C4-2B (cell line): Measurements from ENCODE around the gene CAMKK1.

Source experiments
- H3K27ac ChIP-seq: fragments of 450-650 bp; 2 replicates; pipeline ENCODE4 v1.5.1; 2017
- ZFX ChIP-seq: fragments of 450-650 bp; IDR thresholded peaks from 2 replicates; pipeline ENCODE4 v1.6.1; 2017
- TF ChIP-seq, protein P1 (sequence below): fragments of 450-650 bp; conservative IDR thresholded peaks from 2 replicates; pipeline ENCODE4 v1.5.1; 2017; ENCODE audit warnings: mild to moderate bottlenecking

CAMKK1 gene

GRCh38 chr17:3882276-3882675 is 10.6 kb downstream of the CAMKK1 start:
- no peak overlapping the region for H3K27ac ChIP-seq
- TF ChIP-seq ZFX: no peak
- TF ChIP-seq, protein P1, sequence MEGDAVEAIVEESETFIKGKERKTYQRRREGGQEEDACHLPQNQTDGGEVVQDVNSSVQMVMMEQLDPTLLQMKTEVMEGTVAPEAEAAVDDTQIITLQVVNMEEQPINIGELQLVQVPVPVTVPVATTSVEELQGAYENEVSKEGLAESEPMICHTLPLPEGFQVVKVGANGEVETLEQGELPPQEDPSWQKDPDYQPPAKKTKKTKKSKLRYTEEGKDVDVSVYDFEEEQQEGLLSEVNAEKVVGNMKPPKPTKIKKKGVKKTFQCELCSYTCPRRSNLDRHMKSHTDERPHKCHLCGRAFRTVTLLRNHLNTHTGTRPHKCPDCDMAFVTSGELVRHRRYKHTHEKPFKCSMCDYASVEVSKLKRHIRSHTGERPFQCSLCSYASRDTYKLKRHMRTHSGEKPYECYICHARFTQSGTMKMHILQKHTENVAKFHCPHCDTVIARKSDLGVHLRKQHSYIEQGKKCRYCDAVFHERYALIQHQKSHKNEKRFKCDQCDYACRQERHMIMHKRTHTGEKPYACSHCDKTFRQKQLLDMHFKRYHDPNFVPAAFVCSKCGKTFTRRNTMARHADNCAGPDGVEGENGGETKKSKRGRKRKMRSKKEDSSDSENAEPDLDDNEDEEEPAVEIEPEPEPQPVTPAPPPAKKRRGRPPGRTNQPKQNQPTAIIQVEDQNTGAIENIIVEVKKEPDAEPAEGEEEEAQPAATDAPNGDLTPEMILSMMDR: no peak

DNA sequence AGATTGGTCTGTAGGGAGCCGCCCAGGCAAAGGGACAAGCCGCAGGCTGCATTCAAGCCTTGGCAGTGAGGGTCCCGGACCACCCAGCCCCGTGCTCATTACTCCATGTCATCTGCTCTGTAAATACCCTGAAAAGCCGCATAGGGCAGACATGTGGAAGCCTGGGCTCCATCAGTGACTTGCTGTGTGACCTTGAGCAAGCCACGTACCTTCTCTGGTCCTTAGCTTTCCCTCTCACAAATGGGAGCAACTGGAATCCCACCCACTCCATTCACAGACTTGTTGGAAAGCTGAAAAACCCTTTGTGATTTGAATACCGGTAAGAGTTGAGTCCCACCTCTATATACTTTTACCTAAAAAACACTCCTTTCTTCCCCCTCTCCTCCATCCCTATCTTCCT is 11.9 kb downstream of the CAMKK1 start:
- TF ChIP-seq, protein P1: no peak
- no peak for TF ChIP-seq ZFX
- no peak overlapping the region for H3K27ac ChIP-seq

- no peak for TF ChIP-seq ZFX
- TF ChIP-seq, protein P1: no peak
- no peak overlapping the region for H3K27ac ChIP-seq
Measured at GRCh38 chr17:3879591-3880417, 13.0 kb downstream of the CAMKK1 start.

DNA sequence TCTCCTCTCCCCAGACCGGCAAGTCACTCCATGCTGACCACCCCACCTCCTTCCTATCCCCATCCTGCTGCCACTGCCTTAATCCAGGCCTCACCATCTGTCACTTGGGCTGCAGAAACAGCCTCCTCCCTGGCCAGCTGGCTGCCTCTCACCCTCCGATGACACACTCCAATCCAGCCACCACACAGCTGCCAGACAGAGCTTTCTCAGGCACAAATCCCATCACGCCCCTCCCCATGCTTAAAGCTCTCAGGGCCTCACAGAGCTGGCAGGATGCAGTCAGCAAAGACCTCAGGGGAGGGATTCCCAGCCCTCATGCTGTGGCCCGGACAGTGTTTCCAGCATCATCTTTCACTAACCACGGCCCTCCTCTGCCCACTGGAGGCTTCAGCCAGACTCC is 13.7 kb downstream of the CAMKK1 start:
- no peak overlapping the region for H3K27ac ChIP-seq

GRCh38 chr17:3877220-3877619 is 15.6 kb downstream of the CAMKK1 start:
- H3K27ac ChIP-seq: no peak overlapping the region
- TF ChIP-seq ZFX: no peak
- TF ChIP-seq, protein P1: no peak

More for the DNA sequence above, 13.7 kb downstream of the CAMKK1 start:
- TF ChIP-seq ZFX: no peak
- TF ChIP-seq, protein P1: no peak

DNA sequence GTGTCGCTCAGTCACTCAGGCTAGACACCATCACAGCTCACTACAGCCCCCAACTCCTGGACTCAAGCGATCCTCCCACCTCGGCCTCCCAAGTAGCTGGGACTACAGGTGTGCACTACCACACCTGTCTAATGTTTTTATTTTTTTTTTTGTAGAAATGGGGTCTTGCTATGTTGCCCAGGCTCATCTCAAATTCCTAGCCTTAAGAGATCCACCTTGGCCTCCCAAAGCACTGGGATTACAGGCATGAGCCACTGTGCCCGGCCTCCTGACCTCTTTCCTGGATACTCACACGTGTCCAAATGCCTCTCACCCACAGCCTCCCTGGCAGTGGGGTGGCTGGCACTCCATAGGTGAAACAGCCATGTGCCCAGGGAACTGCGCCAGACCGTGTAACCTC is 17.5 kb downstream of the CAMKK1 start:
- no peak overlapping the region for H3K27ac ChIP-seq
- TF ChIP-seq, protein P1: no peak
- no peak for TF ChIP-seq ZFX

DNA sequence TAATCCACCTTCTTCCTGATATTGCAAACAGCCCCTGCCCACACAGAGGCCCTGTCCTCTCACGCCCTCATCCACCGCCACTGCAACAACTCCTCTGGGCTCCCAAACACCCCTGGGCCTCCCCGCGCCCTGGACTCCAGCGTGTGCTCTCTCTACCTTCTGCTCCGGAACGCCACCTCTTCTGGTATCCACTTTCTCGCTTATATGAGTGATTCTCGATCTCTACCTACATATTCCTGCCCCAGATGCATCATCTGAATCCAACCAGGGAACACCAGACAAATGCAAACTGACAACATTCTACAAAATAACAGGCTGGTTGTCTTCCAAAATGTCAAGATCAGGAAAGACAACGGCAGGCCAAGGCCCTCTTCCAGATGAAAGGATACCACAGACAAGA is 19.0 kb downstream of the CAMKK1 start:
- no peak overlapping the region for H3K27ac ChIP-seq
- TF ChIP-seq, protein P1: no peak
- TF ChIP-seq ZFX: no peak
